PC-3 (cell line): Measurements from ENCODE around the gene R3HDML. TPM values are rescaled to one million over a fixed set of nuclear protein-coding genes. Genes with fewer than 3 reads are reported as not detected.

Source experiments
- ATAC-seq: fragments of 200-7000 bp; cut with Tn5 transposase; 2 replicates; pipeline ENCODE4 v1.9.1; 2020; ENCODE audit warnings: mild to moderate bottlenecking, moderate library complexity
- BruUV-seq: library from RNA; stranded (reverse); fragments of 400-500 nt; replicated peaks from 2 replicates; lab custom pipeline; 2021; lab: Mats Ljungman, UMichigan
- CTCF ChIA-PET: fragments of 300-600 bp; sonication (Branson Sonifier 250); formaldehyde crosslinking; loops from one replicate; lab custom pipeline; 2022; ENCODE audit warnings: antibody characterized with exemption; lab: Charles Lee
- POLR2A ChIA-PET: fragments of 300-600 bp; sonication (Branson Sonifier 250); formaldehyde crosslinking; loops from one replicate; lab custom pipeline; 2022; ENCODE audit warnings: antibody characterized with exemption; ENCODE audit not compliant: unreplicated experiment; lab: Charles Lee
- DNase-seq: peaks from one replicate; pipeline ENCODE4 v3.0.0-alpha.2; 2015
- H2AFZ ChIP-seq: fragments of 300-600 bp; sonication (generic); 2 replicates; pipeline ENCODE4 v1.6.0; 2016; ENCODE audit warnings: antibody characterized with exemption, low read length
- H3F3A ChIP-seq: fragments of 300-600 bp; sonication (generic); one replicate; pipeline ENCODE4 v1.6.0; 2017; ENCODE audit warnings: antibody characterized with exemption, low read length, control low read depth, mild to moderate bottlenecking; ENCODE audit not compliant: unreplicated experiment
- H3K27ac ChIP-seq: fragments of 300-600 bp; sonication (generic); 2 replicates; pipeline ENCODE4 v1.5.1; 2016; ENCODE audit warnings: mild to moderate bottlenecking, low read length
- H3K27me3 ChIP-seq: fragments of 300-600 bp; sonication (generic); 2 replicates; pipeline ENCODE4 v1.6.1; 2016; ENCODE audit warnings: low read length, mixed read lengths
- H3K36me3 ChIP-seq: fragments of 300-600 bp; sonication (generic); 2 replicates; pipeline ENCODE4 v1.6.1; 2016; ENCODE audit warnings: low read depth, mixed run types, low read length, mixed read lengths
- H3K4me1 ChIP-seq: fragments of 300-600 bp; sonication (generic); 2 replicates; pipeline ENCODE4 v1.5.1; 2016; ENCODE audit warnings: low read length; ENCODE audit not compliant: insufficient read depth
- H3K4me2 ChIP-seq: fragments of 300-600 bp; sonication (generic); 2 replicates; pipeline ENCODE4 v1.6.0; 2016; ENCODE audit warnings: low read length
- H3K4me3 ChIP-seq: fragments of 300-600 bp; sonication (generic); 2 replicates; pipeline ENCODE4 v1.5.1; 2016; ENCODE audit warnings: mild to moderate bottlenecking, low read length, mixed read lengths
- H3K79me2 ChIP-seq: fragments of 300-600 bp; sonication (generic); 2 replicates; pipeline ENCODE4 v1.6.1; 2017; ENCODE audit warnings: low read length, mixed read lengths
- H3K9ac ChIP-seq: fragments of 300-600 bp; sonication (generic); 2 replicates; pipeline ENCODE4 v1.6.0; 2016; ENCODE audit warnings: mild to moderate bottlenecking, low read length
- H3K9me2 ChIP-seq: fragments of 300-600 bp; sonication (generic); replicated peaks from 2 replicates; pipeline ENCODE4 v1.6.1; 2016; ENCODE audit warnings: mixed run types, low read length, mixed read lengths
- H3K9me3 ChIP-seq: fragments of 300-600 bp; sonication (generic); 2 replicates; pipeline ENCODE4 v1.6.1; 2016; ENCODE audit warnings: low read length, mixed read lengths
- H4K20me1 ChIP-seq: fragments of 300-600 bp; sonication (generic); 2 replicates; pipeline ENCODE4 v1.6.1; 2016; ENCODE audit warnings: low read length, mixed read lengths
- EZH2 ChIP-seq: fragments of 300-600 bp; sonication (generic); IDR thresholded peaks from one replicate; pipeline ENCODE4 v1.6.1; 2017; ENCODE audit warnings: antibody characterized with exemption, mild to moderate bottlenecking, low read length; ENCODE audit not compliant: unreplicated experiment
- EZH2phosphoT487 ChIP-seq: fragments of 300-600 bp; sonication (generic); IDR thresholded peaks from 2 replicates; pipeline ENCODE4 v1.6.1; 2018; ENCODE audit warnings: mild to moderate bottlenecking, antibody characterized with exemption, low read length, borderline replicate concordance
- intact Hi-C: fragments of 100-400 bp; cut with micrococcal nuclease; formaldehyde crosslinking; loops from 2 replicates; pipeline ENCODE4 v1.9.0; 2023
- total RNA-seq: library from RNA; depleted of rRNA; stranded (reverse); fragments of >200 nt; gene quantifications from 2 replicates; pipeline ENCODE4 v1.2.3, GENCODE V29; 2014
- TF ChIP-seq, protein P1 (sequence below): fragments of 300-600 bp; sonication (generic); conservative IDR thresholded peaks from 2 replicates; pipeline ENCODE4 v1.5.1; 2017; ENCODE audit warnings: antibody characterized with exemption, low read depth, mild to moderate bottlenecking, low read length

R3HDML gene
- total RNA-seq, 1 experiment from 2014 or later: not detected

- H3K27me3 ChIP-seq: peaks cover 32% of the 10 kb centered on the region
- intact Hi-C loops: no loop called here
- POLR2A ChIA-PET: interaction anchor here (0.6 to 0.7 kb wide), 3 partner anchors 29 to 291 kb away, joined by 3 to 5 read pairs (median 4); no protein-coding TSS in a partner anchor
- H4K20me1 ChIP-seq: no peaks in the 10 kb centered on the region
- H2AFZ ChIP-seq: no peak overlapping the region
- no peaks in the 10 kb centered on the region for H3K9me3 ChIP-seq
- H3K4me2 ChIP-seq: no peak overlapping the region
- BruUV-seq: no TSS peak
- TF ChIP-seq, protein P1, sequence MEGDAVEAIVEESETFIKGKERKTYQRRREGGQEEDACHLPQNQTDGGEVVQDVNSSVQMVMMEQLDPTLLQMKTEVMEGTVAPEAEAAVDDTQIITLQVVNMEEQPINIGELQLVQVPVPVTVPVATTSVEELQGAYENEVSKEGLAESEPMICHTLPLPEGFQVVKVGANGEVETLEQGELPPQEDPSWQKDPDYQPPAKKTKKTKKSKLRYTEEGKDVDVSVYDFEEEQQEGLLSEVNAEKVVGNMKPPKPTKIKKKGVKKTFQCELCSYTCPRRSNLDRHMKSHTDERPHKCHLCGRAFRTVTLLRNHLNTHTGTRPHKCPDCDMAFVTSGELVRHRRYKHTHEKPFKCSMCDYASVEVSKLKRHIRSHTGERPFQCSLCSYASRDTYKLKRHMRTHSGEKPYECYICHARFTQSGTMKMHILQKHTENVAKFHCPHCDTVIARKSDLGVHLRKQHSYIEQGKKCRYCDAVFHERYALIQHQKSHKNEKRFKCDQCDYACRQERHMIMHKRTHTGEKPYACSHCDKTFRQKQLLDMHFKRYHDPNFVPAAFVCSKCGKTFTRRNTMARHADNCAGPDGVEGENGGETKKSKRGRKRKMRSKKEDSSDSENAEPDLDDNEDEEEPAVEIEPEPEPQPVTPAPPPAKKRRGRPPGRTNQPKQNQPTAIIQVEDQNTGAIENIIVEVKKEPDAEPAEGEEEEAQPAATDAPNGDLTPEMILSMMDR: no peak
- DNase-seq (no peak), ATAC-seq (no peak)
- H3K9me2 ChIP-seq: no peaks in the 10 kb centered on the region
- H3K36me3 ChIP-seq: no peaks in the 10 kb centered on the region
- no peaks in the 10 kb centered on the region for H3F3A ChIP-seq
- H3K79me2 ChIP-seq: no peaks in the 10 kb centered on the region
- H3K4me1 ChIP-seq: no peaks in the 10 kb centered on the region
- CTCF ChIA-PET: interaction anchor here (0.6 kb wide), 2 partner anchors 26 to 134 kb away, joined by 3 to 7 read pairs; no protein-coding TSS in a partner anchor
- no peak overlapping the region for H3K9ac ChIP-seq
- no peak overlapping the region for H3K27ac ChIP-seq
- H3K4me3 ChIP-seq: no peak overlapping the region
These were observed 20.8 kb downstream of the R3HDML start for GRCh38 chr20:44357555-44358125.

DNA sequence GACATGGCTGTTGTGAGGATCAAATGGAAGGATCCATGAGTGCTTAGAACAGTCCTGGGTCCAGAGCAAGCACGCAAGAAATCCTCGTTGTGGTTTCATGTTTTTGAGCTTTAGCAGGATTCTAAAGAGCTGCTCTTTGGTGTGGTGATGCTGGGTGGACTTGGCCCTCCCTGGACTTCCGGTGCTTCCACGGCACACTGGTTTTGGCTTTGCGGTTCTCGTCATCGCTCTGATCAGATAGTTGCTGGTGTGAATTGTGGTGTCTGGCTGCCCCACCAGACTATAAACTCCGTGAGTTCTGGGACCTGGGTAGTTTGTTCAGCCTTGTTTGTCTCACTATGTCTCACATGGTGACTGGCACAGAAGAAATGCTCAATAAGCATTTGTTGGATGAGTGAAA lies 21.9 kb downstream of the R3HDML start:
- no TSS peak for BruUV-seq
- Histone ChIP-seq H4K20me1 (no peaks in the 10 kb centered on the region), H2AFZ (no peak overlapping the region), H3K79me2 (no peaks in the 10 kb centered on the region), H3K4me1 (no peaks in the 10 kb centered on the region), H3K9ac (no peak overlapping the region), H3K27ac (no peak overlapping the region), H3F3A (no peaks in the 10 kb centered on the region), H3K4me2 (no peak overlapping the region), H3K9me2 (no peaks in the 10 kb centered on the region), H3K36me3 (no peaks in the 10 kb centered on the region), H3K27me3 (peaks cover 32% of the 10 kb centered on the region), H3K9me3 (no peaks in the 10 kb centered on the region), H3K4me3 (no peak overlapping the region)
- POLR2A ChIA-PET: no interaction called here
- intact Hi-C loops: no loop called here
- TF ChIP-seq, protein P1: no peak
- no peak for TF ChIP-seq EZH2phosphoT487
- TF ChIP-seq EZH2: no peak
- ATAC-seq (no peak), DNase-seq (no peak)
- CTCF ChIA-PET: no interaction called here

DNA sequence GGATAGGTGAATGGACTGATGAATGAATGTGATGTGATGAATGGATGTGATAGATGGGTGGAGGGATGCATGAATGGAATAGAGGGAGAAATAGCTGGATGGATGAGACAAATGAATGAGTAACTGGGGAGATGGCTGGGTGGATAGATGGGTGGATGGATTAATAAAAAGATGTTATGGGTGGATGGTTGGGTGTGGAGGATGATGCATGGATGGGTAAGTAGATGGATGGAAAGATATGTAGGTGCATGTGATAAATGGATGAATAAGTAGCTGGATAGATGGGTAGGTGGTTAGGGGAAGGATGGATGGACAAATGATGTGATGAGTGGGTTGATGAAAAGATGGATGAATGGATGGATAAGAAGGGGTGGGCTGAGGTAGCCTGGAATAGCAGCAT lies 23.4 kb downstream of the R3HDML start:
- Histone ChIP-seq H3K27me3 (peaks cover 32% of the 10 kb centered on the region), H3K4me3 (no peak overlapping the region), H3K79me2 (no peaks in the 10 kb centered on the region), H3K36me3 (no peaks in the 10 kb centered on the region), H3F3A (no peaks in the 10 kb centered on the region), H3K9me3 (no peaks in the 10 kb centered on the region), H3K4me1 (no peaks in the 10 kb centered on the region), H3K9ac (no peak overlapping the region), H3K9me2 (no peaks in the 10 kb centered on the region), H3K27ac (no peak overlapping the region), H3K4me2 (no peak overlapping the region), H2AFZ (no peak overlapping the region), H4K20me1 (no peaks in the 10 kb centered on the region)
- intact Hi-C loops: no loop called here
- CTCF ChIA-PET: no interaction called here
- POLR2A ChIA-PET: no interaction called here
- ATAC-seq: no peak
- DNase-seq: no peak
- no peak for TF ChIP-seq EZH2phosphoT487
- no peak for TF ChIP-seq EZH2
- TF ChIP-seq, protein P1: no peak
- BruUV-seq: no TSS peak
